ENCODE data around the gene SYS1.

Gene SYS1

DNA sequence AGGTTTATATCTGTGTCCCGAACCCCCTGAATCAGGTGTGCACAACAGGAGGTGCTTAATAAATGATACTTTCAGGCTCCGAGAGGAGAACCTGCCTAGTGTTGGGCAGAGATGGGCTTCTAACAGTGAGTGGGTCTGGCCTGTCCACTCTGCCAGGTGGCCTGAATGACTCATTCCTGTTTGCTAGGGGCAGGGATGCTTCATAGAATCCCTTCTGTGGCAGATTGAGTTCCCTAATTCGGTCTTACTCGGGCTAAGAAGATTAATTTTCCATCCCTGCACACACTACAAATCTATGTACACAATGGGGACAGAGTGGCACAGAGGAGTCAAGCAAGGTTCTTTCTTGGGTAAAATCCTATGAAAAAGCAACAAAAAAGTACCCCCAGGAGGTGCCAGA lies 34.5 kb upstream of the SYS1 start:
- no peak overlapping the region for H4K5ac ChIP-seq (ENCODE audit: low read length)
- H4K8ac ChIP-seq (ENCODE audit: low read depth, low read length): no peak overlapping the region

DNA sequence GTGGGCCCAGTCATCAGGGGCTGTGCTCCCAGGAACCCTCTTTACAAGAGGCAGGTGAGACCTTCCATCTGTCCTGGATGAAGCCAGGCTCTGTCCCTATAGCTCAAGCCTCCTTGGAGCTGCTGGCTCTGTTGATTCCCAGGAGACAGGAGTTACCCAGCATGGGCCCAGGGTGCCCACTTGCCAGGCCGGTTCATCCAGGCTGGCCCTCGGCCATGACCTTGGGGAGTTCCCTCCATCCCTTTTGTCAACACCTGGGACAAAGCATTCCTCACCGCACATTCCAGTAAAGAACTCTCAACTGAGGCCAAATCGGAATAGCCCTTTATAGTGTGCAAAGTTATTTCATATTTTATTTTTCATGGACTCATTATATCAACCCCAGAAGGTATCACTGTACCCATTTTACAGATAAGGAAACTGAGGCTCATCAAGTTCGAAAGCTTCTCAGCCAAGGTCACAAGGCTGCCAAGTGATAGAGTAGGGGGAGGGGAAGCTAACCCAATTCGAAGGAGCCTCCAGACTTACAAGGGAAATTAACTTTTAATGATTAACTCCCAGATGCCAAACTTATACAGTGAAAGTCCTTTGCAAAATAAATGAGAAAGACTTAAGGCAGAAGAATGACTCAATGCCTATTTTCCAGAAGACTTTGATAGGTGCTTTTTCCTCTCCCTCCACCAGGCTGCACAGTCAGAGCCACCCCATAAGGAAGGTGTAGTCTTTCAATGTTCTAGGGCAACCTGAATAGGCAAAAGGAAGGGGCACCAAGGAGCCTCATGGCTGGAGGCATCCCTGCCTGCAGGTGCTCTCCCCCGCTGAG lies 33.2 kb upstream of the SYS1 start:
- H3K18ac ChIP-seq (ENCODE audit: low read length): no peak overlapping the region
- H2AK5ac ChIP-seq (ENCODE audit: low read length): no peak overlapping the region
- H3K4me3 ChIP-seq (ENCODE audit: low read length): no peak overlapping the region
- WGBS (ENCODE audit: extremely low coverage, insufficient coverage, low lambda C conversion rate): no CpG with 5 or more reads among the region's 7 CpGs
- DNase-seq: no peak
- H2BK120ac ChIP-seq (ENCODE audit: low read depth, low read length): no peak overlapping the region
- H3K23ac ChIP-seq (ENCODE audit: low read length): no peak overlapping the region
- H3K79me1 ChIP-seq (ENCODE audit: low read length): no peaks in the 10 kb centered on the region
- no peak overlapping the region for H4K8ac ChIP-seq (ENCODE audit: low read depth, low read length)
- no peak overlapping the region for H4K5ac ChIP-seq (ENCODE audit: low read length)
- H3K4ac ChIP-seq (ENCODE audit: low read depth, low read length): no peak overlapping the region
- H3K79me2 ChIP-seq (ENCODE audit: control insufficient read depth, insufficient read depth, low read length): no peaks in the 10 kb centered on the region
- peaks cover 8% of the 10 kb centered on the region for H3K36me3 ChIP-seq (ENCODE audit: control insufficient read depth, insufficient read depth, low read length)
- no peaks in the 10 kb centered on the region for H3K27me3 ChIP-seq (ENCODE audit: insufficient read depth, low read length, poor library complexity)
- H3K27ac ChIP-seq (ENCODE audit: low read depth, low read length): no peak overlapping the region
- H2BK15ac ChIP-seq (replicated peaks; ENCODE audit: low read depth): no peak overlapping the region
- no peak overlapping the region for H3K4me2 ChIP-seq (ENCODE audit: low read length)
- H3K4me1 ChIP-seq (ENCODE audit: control insufficient read depth, low read depth, low read length): no peaks in the 10 kb centered on the region
- no peak overlapping the region for H3K56ac ChIP-seq (ENCODE audit: low read length)
- H3K9ac ChIP-seq (ENCODE audit: low read length): no peak overlapping the region
- H2BK5ac ChIP-seq (ENCODE audit: low read length): no peak overlapping the region

More for the DNA sequence above, 34.5 kb upstream of the SYS1 start:
- DNase-seq: no peak
- H2BK120ac ChIP-seq (ENCODE audit: low read depth, low read length): no peak overlapping the region
- H3K27ac ChIP-seq (ENCODE audit: low read depth, low read length): no peak overlapping the region
- no peaks in the 10 kb centered on the region for H3K79me1 ChIP-seq (ENCODE audit: low read length)
- H3K4me2 ChIP-seq (ENCODE audit: low read length): no peak overlapping the region
- no peak overlapping the region for H2BK15ac ChIP-seq (replicated peaks; ENCODE audit: low read depth)
- H3K27me3 ChIP-seq (ENCODE audit: insufficient read depth, low read length, poor library complexity): no peaks in the 10 kb centered on the region
- no peak overlapping the region for H3K23ac ChIP-seq (ENCODE audit: low read length)
- H3K9ac ChIP-seq (ENCODE audit: low read length): no peak overlapping the region
- WGBS (ENCODE audit: extremely low coverage, insufficient coverage, low lambda C conversion rate): no CpG with 5 or more reads among the region's 4 CpGs
- H3K18ac ChIP-seq (ENCODE audit: low read length): no peak overlapping the region
- H3K4me3 ChIP-seq (ENCODE audit: low read length): no peak overlapping the region
- H3K56ac ChIP-seq (ENCODE audit: low read length): no peak overlapping the region
- H3K36me3 ChIP-seq (ENCODE audit: control insufficient read depth, insufficient read depth, low read length): peaks cover 8% of the 10 kb centered on the region
- no peak overlapping the region for H2BK5ac ChIP-seq (ENCODE audit: low read length)
- no peak overlapping the region for H3K4ac ChIP-seq (ENCODE audit: low read depth, low read length)
- no peak overlapping the region for H2AK5ac ChIP-seq (ENCODE audit: low read length)
- no peaks in the 10 kb centered on the region for H3K79me2 ChIP-seq (ENCODE audit: control insufficient read depth, insufficient read depth, low read length)
- H3K4me1 ChIP-seq (ENCODE audit: control insufficient read depth, low read depth, low read length): no peaks in the 10 kb centered on the region

GRCh38 chr20:45330476-45330875 lies 32.5 kb upstream of the SYS1 start:
- no peak overlapping the region for H3K4ac ChIP-seq (ENCODE audit: low read depth, low read length)
- no peak overlapping the region for H3K4me3 ChIP-seq (ENCODE audit: low read length)
- no peak overlapping the region for H2BK120ac ChIP-seq (ENCODE audit: low read depth, low read length)
- H2BK15ac ChIP-seq (replicated peaks; ENCODE audit: low read depth): no peak overlapping the region
- H3K18ac ChIP-seq (ENCODE audit: low read length): no peak overlapping the region
- H2AK5ac ChIP-seq (ENCODE audit: low read length): no peak overlapping the region
- DNase-seq: no peak
- no peaks in the 10 kb centered on the region for H3K27me3 ChIP-seq (ENCODE audit: insufficient read depth, low read length, poor library complexity)
- H3K56ac ChIP-seq (ENCODE audit: low read length): no peak overlapping the region
- no peak overlapping the region for H2BK5ac ChIP-seq (ENCODE audit: low read length)
- no peak overlapping the region for H3K9ac ChIP-seq (ENCODE audit: low read length)
- H4K5ac ChIP-seq (ENCODE audit: low read length): no peak overlapping the region
- WGBS (ENCODE audit: extremely low coverage, insufficient coverage, low lambda C conversion rate): no CpG with 5 or more reads among the region's 3 CpGs
- H3K27ac ChIP-seq (ENCODE audit: low read depth, low read length): no peak overlapping the region
- no peaks in the 10 kb centered on the region for H3K79me2 ChIP-seq (ENCODE audit: control insufficient read depth, insufficient read depth, low read length)
- no peak overlapping the region for H3K4me2 ChIP-seq (ENCODE audit: low read length)
- peaks cover 8% of the 10 kb centered on the region for H3K36me3 ChIP-seq (ENCODE audit: control insufficient read depth, insufficient read depth, low read length)
- no peaks in the 10 kb centered on the region for H3K79me1 ChIP-seq (ENCODE audit: low read length)
- no peak overlapping the region for H3K23ac ChIP-seq (ENCODE audit: low read length)
- no peak overlapping the region for H4K8ac ChIP-seq (ENCODE audit: low read depth, low read length)
- no peaks in the 10 kb centered on the region for H3K4me1 ChIP-seq (ENCODE audit: control insufficient read depth, low read depth, low read length)

DNA sequence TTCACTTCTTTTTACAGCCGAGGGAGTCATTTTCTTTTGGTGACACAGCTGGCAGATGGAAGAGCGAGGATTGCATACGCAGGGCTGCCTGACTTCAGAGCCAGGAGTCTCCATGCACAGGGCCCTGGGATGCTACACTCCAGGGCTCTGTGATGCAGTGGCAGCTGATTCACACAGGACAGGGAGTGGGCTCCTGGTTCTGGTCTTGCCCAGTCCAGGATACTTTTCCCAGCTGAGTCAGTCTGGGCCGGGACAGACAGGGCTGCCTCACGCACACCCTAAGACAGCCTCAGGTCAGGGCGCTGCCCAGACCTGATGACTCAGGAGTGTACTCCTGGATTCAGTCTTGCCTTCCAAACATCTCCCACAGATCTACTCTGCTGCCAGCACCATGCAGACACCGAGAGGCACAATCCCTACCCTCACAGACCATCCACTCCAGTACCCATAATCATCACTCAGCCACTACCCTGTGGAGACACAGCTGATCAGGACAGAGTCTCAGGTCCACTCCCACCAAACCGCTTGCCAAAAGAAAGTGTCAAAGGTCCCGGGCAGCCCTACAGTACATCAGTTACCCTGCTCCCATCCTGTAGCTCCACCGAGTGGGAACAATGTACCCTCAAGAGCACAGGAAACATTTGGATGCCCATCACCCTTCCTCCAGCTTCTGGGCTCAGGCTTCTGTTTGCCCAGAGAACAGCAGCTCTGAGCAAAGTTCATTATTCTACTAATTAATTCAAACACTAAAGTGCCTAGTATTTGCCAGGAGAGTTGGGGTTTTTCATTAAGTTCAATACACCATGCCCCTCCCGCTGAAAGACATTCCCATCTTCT lies 26.2 kb upstream of the SYS1 start:
- Histone ChIP-seq H3K4ac (ENCODE audit: low read depth, low read length) (no peak overlapping the region), H3K18ac (ENCODE audit: low read length) (peak overlapping the region; percentile 55), H3K23ac (ENCODE audit: low read length) (peak overlapping the region; percentile 17), H3K4me3 (ENCODE audit: low read length) (no peak overlapping the region), H3K56ac (ENCODE audit: low read length) (peak overlapping the region; percentile 22), H4K5ac (ENCODE audit: low read length) (no peak overlapping the region), H3K27ac (ENCODE audit: low read depth, low read length) (no peak overlapping the region), H3K4me1 (ENCODE audit: control insufficient read depth, low read depth, low read length) (peaks cover 36% of the 10 kb centered on the region), H3K4me2 (ENCODE audit: low read length) (no peak overlapping the region), H3K79me1 (ENCODE audit: low read length) (peaks cover 35% of the 10 kb centered on the region), H2BK120ac (ENCODE audit: low read depth, low read length) (no peak overlapping the region), H3K36me3 (ENCODE audit: control insufficient read depth, insufficient read depth, low read length) (peaks cover 4% of the 10 kb centered on the region), H2BK5ac (ENCODE audit: low read length) (no peak overlapping the region), H3K9ac (ENCODE audit: low read length) (no peak overlapping the region), H4K8ac (ENCODE audit: low read depth, low read length) (no peak overlapping the region), H3K27me3 (ENCODE audit: insufficient read depth, low read length, poor library complexity) (no peaks in the 10 kb centered on the region), H2BK15ac (replicated peaks; ENCODE audit: low read depth) (no peak overlapping the region), H2AK5ac (ENCODE audit: low read length) (no peak overlapping the region), H3K79me2 (ENCODE audit: control insufficient read depth, insufficient read depth, low read length) (peaks cover 46% of the 10 kb centered on the region)
- no peak for DNase-seq
- no CpG with 5 or more reads among the region's 11 CpGs for WGBS (ENCODE audit: extremely low coverage, insufficient coverage, low lambda C conversion rate)

GRCh38 chr20:45337367-45338120 lies 25.4 kb upstream of the SYS1 start:
- peaks cover 35% of the 10 kb centered on the region for H3K79me1 ChIP-seq (ENCODE audit: low read length)
- no peak overlapping the region for H2BK5ac ChIP-seq (ENCODE audit: low read length)
- H2AK5ac ChIP-seq (ENCODE audit: low read length): peak overlapping the region; percentile 67
- peak overlapping the region; percentile 29 for H3K18ac ChIP-seq (ENCODE audit: low read length)
- DNase-seq: peak; percentile 91
- H2BK120ac ChIP-seq (ENCODE audit: low read depth, low read length): no peak overlapping the region
- H3K4me2 ChIP-seq (ENCODE audit: low read length): no peak overlapping the region
- no peak overlapping the region for H2BK15ac ChIP-seq (replicated peaks; ENCODE audit: low read depth)
- peaks cover 36% of the 10 kb centered on the region for H3K4me1 ChIP-seq (ENCODE audit: control insufficient read depth, low read depth, low read length)
- H3K27me3 ChIP-seq (ENCODE audit: insufficient read depth, low read length, poor library complexity): no peaks in the 10 kb centered on the region
- no peak overlapping the region for H3K4ac ChIP-seq (ENCODE audit: low read depth, low read length)
- WGBS (ENCODE audit: extremely low coverage, insufficient coverage, low lambda C conversion rate): no CpG with 5 or more reads among the region's 15 CpGs
- H3K23ac ChIP-seq (ENCODE audit: low read length): peak overlapping the region; percentile 37
- peak overlapping the region; percentile 38 for H3K9ac ChIP-seq (ENCODE audit: low read length)
- H3K27ac ChIP-seq (ENCODE audit: low read depth, low read length): peak overlapping the region; percentile 29
- no peak overlapping the region for H4K5ac ChIP-seq (ENCODE audit: low read length)
- H3K79me2 ChIP-seq (ENCODE audit: control insufficient read depth, insufficient read depth, low read length): peaks cover 46% of the 10 kb centered on the region
- H3K56ac ChIP-seq (ENCODE audit: low read length): peak overlapping the region; percentile 17
- peaks cover 3% of the 10 kb centered on the region for H3K36me3 ChIP-seq (ENCODE audit: control insufficient read depth, insufficient read depth, low read length)
- H4K8ac ChIP-seq (ENCODE audit: low read depth, low read length): no peak overlapping the region
- no peak overlapping the region for H3K4me3 ChIP-seq (ENCODE audit: low read length)
